Right lobe of liver (tissue), 6 donors: ENCODE results near the gene CNTNAP5. TPM values are rescaled to one million over a fixed set of nuclear protein-coding genes. Genes with fewer than 3 reads are reported as not detected.

ENCODE experiments used
- ATAC-seq, 4 donors: fragments of 200-7000 bp; cut with Tn5 transposase; one replicate each; pipeline ENCODE4 v1.9.1; 2020; ENCODE audit warnings: mild to moderate bottlenecking in 4 of 4, moderate library complexity in 4 of 4
- DNase-seq, 3 donors: peaks; one replicate each; pipeline ENCODE4 v3.0.0-alpha.2; 2020
- H3K27ac ChIP-seq, 3 donors: fragments of 200-600 bp; one replicate each; pipeline ENCODE4 v1.8.0; 2022
- H3K27me3 ChIP-seq, 2 donors: fragments of 200-600 bp; one replicate each; pipeline ENCODE4 v1.8.0; 2022
- H3K36me3 ChIP-seq, 4 donors: fragments of 200-600 bp; sonication (generic) in 1 of 4; one replicate each; pipeline versions ENCODE4 v1.5.1 to v1.8.0; 2017 to 2022; ENCODE audit warnings: control low read depth in 1 of 4
- H3K4me1 ChIP-seq, 4 donors: fragments of 200-600 bp; sonication (generic) in 1 of 4; one replicate each; pipeline versions ENCODE4 v1.5.1 to v1.8.0; 2017 to 2022; ENCODE audit warnings: control low read depth in 1 of 4
- H3K4me3 ChIP-seq, 3 donors: fragments of 200-600 bp; one replicate each; pipeline ENCODE4 v1.8.0; 2022
- H3K9me3 ChIP-seq, 4 donors: fragments of 200-600 bp; sonication (generic) in 1 of 4; one replicate each; pipeline versions ENCODE4 v1.5.1 to v1.8.0; 2017 to 2022; ENCODE audit warnings: control low read depth in 1 of 4
- CTCF ChIP-seq, 4 donors: fragments of 200-600 bp in 3 of 4; fragments of 450-650 bp in 1 of 4; IDR thresholded peaks; one replicate each; pipeline versions ENCODE4 v1.5.1 to v1.8.0; 2016 to 2022; ENCODE audit warnings: antibody characterized with exemption in 4 of 4, mild to moderate bottlenecking in 2 of 4
- POLR2A ChIP-seq: fragments of 450-650 bp; IDR thresholded peaks from one replicate; pipeline ENCODE4 v1.6.1; 2017; ENCODE audit warnings: antibody characterized with exemption, mild to moderate bottlenecking
- WGBS: methylation state at CpG from one replicate; pipeline ENCODE4 v1.1.6; 2018; ENCODE audit warnings: low coverage, low lambda C conversion rate; ENCODE audit not compliant: insufficient coverage; ENCODE audit errors: missing lambda C conversion rate; 5-methylcytosine and 5-hydroxymethylcytosine counted together
- intact Hi-C, 2 donors: fragments of 100-400 bp; cut with DNase I; formaldehyde crosslinking; loops; one replicate each; pipeline versions ENCODE4 v1.11.2 to v1.14.1; 2022
- total RNA-seq, 6 experiments: library from RNA; depleted of rRNA in 2 of 6; stranded (reverse); fragments of >200 nt in 2 of 6; fragmentation: NEBNext Ultra II Directional in 3 of 6; extraction: Animal tissue kit (Norgen Biotek cat#: 25700) in 3 of 6; gene quantifications; one replicate each; pipeline versions ENCODE4 v1.1.0 to v1.2.4, GENCODE V29; 2016 to 2023
- donor health status: DM: no; HTN: yes; CAD: no.
- donor health status: DM: no; HTN: no; CAD: no.
- donor health status: DM: no; HTN: no; CAD: no.
- donor health status: DM: no; HTN: yes; CAD: no.
- donor health status: DM: no; HTN: yes; CAD: no.

The CNTNAP5 gene
- total RNA-seq, 6 experiments from 2014 or later: not detected

GRCh38 chr2:124540805-124541204 is 515.7 kb downstream of the CNTNAP5 start:
- Histone ChIP-seq H3K9me3 (no peaks in the 10 kb centered on the region), H3K27me3 (no peaks in the 10 kb centered on the region), H3K4me1 (no peaks in the 10 kb centered on the region), H3K4me3 (no peak overlapping the region), H3K36me3 (no peaks in the 10 kb centered on the region), H3K27ac (no peak overlapping the region)
- WGBS: 50% methylated on average over 2 of the region's 3 CpGs
- no peak for DNase-seq
- no peak for TF ChIP-seq CTCF (IDR thresholded peaks at IDR 0.05)
- TF ChIP-seq POLR2A: no peak
- no peak for ATAC-seq
- intact Hi-C loops: no loop called here

GRCh38 chr2:124542932-124543640 is 518.0 kb downstream of the CNTNAP5 start:
- H3K36me3 ChIP-seq: no peaks in the 10 kb centered on the region
- WGBS: 65% methylated on average over 10 of the region's 10 CpGs
- no peak for ATAC-seq
- no peak overlapping the region for H3K27ac ChIP-seq
- no peaks in the 10 kb centered on the region for H3K4me1 ChIP-seq
- no peaks in the 10 kb centered on the region for H3K27me3 ChIP-seq
- H3K9me3 ChIP-seq: no peaks in the 10 kb centered on the region
- no peak overlapping the region for H3K4me3 ChIP-seq
- DNase-seq: no peak
- no peak for TF ChIP-seq POLR2A
- TF ChIP-seq CTCF (IDR thresholded peaks at IDR 0.05): no peak
- intact Hi-C loops: no loop called here

- ATAC-seq (no peak), DNase-seq (no peak)
- TF ChIP-seq POLR2A: no peak
- no peak for TF ChIP-seq CTCF (IDR thresholded peaks at IDR 0.05)
- Histone ChIP-seq H3K27ac (no peak overlapping the region), H3K27me3 (no peaks in the 10 kb centered on the region), H3K4me3 (no peak overlapping the region), H3K9me3 (no peaks in the 10 kb centered on the region), H3K36me3 (no peaks in the 10 kb centered on the region), H3K4me1 (no peaks in the 10 kb centered on the region)
- intact Hi-C loops: no loop called here
- WGBS: 29% methylated on average over 3 of the region's 3 CpGs
Observed at GRCh38 chr2:124547700-124548099, 522.6 kb downstream of the CNTNAP5 start.

- Histone ChIP-seq H3K4me3 (no peak overlapping the region), H3K4me1 (no peaks in the 10 kb centered on the region), H3K27ac (no peak overlapping the region), H3K27me3 (no peaks in the 10 kb centered on the region), H3K36me3 (no peaks in the 10 kb centered on the region), H3K9me3 (no peaks in the 10 kb centered on the region)
- 45% methylated on average over 4 of the region's 6 CpGs for WGBS
- DNase-seq (no peak), ATAC-seq (no peak)
- intact Hi-C loops: no loop called here
- TF ChIP-seq CTCF (IDR thresholded peaks at IDR 0.05) (no peak), POLR2A (no peak)
Observed at GRCh38 chr2:124558277-124558905, 533.3 kb downstream of the CNTNAP5 start.
